ENCODE results near the gene SUPT20HL2.
"Not testable (repeated sequence)": the region's sequence is repeated elsewhere in the genome, so short reads cannot be mapped to it uniquely, and the experiment has no call there.

Gene SUPT20HL2

DNA sequence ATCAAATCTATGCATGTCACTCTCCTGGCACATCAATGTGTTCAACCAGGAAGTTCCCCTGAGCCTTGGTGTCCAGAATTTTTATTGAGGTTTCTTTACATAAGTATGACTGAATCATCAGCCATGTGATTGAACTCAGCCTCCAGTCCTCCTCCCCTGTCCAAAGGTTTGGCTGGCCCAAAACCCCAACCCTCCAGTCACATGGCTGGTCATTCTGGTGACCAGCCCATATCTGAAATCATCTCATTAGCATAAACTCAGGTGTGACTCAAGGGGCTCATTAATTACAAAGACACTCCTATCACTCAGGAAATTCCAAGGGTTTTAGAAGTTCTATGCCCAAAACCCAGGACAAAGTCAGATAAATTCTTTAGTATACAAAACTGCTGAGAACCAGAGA, 20.6 kb upstream of the SUPT20HL2 start:
- Histone ChIP-seq H3K4me1 (ENCODE audit: control insufficient read depth, insufficient read depth, low read length) (no peaks in the 10 kb centered on the region), H3K27me3 (ENCODE audit: control insufficient read depth, insufficient read depth, low read length) (no peaks in the 10 kb centered on the region), H3K4me3 (ENCODE audit: low read depth, low read length) (no peak overlapping the region), H3K36me3 (ENCODE audit: control insufficient read depth, insufficient read depth, low read length) (no peaks in the 10 kb centered on the region), H3K9me3 (ENCODE audit: control insufficient read depth, insufficient read depth, low read length) (no peaks in the 10 kb centered on the region), H3K9ac (ENCODE audit: low read depth, low read length) (no peak overlapping the region)

DNA sequence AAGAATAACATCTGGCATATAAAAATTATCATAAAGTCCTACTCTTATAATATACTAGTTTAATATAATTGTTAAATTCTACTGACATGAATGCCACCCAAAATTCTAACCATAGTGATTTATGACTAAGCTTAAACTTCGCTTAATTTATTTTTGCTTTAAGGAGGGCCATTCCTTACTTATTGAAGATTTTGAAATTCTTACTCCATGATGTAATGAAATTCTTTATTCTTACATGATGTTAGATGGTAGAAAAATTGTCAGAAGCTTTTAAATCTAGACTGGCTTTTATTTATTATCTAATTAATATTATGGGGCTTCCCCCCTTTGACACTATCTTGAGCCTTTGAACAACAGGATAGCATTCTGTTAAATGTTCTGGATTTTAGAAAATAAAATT, 19.5 kb upstream of the SUPT20HL2 start:
- no peaks in the 10 kb centered on the region for H3K27me3 ChIP-seq (ENCODE audit: control insufficient read depth, insufficient read depth, low read length)
- no peak overlapping the region for H3K4me3 ChIP-seq (ENCODE audit: low read depth, low read length)
- H3K4me1 ChIP-seq (ENCODE audit: control insufficient read depth, insufficient read depth, low read length): no peaks in the 10 kb centered on the region
- H3K9me3 ChIP-seq (ENCODE audit: control insufficient read depth, insufficient read depth, low read length): no peaks in the 10 kb centered on the region
- no peaks in the 10 kb centered on the region for H3K36me3 ChIP-seq (ENCODE audit: control insufficient read depth, insufficient read depth, low read length)
- no peak overlapping the region for H3K9ac ChIP-seq (ENCODE audit: low read depth, low read length)

DNA sequence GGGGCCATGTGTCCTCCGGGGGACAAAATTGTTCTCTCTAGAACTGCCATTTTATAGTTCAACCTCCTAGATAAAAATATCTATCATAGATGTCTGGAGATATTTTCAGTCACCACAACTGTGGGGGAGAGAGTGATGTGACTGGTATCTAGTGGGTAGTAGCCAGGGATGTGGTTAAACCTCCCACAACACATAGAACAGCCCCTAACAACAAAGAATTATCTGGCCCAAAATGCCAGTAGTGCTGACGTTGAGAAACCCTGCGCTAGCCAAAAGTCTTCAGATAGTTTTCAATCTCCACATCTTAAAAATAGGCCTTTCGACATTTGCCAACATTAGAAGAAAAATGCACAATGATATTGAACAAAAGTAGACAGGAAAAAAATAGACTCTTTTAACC, 19.0 kb upstream of the SUPT20HL2 start:
- H3K9me3 ChIP-seq (ENCODE audit: control insufficient read depth, insufficient read depth, low read length): no peaks in the 10 kb centered on the region
- H3K36me3 ChIP-seq (ENCODE audit: control insufficient read depth, insufficient read depth, low read length): no peaks in the 10 kb centered on the region
- H3K9ac ChIP-seq (ENCODE audit: low read depth, low read length): no peak overlapping the region
- no peaks in the 10 kb centered on the region for H3K27me3 ChIP-seq (ENCODE audit: control insufficient read depth, insufficient read depth, low read length)
- H3K4me3 ChIP-seq (ENCODE audit: low read depth, low read length): no peak overlapping the region
- H3K4me1 ChIP-seq (ENCODE audit: control insufficient read depth, insufficient read depth, low read length): no peaks in the 10 kb centered on the region

DNA sequence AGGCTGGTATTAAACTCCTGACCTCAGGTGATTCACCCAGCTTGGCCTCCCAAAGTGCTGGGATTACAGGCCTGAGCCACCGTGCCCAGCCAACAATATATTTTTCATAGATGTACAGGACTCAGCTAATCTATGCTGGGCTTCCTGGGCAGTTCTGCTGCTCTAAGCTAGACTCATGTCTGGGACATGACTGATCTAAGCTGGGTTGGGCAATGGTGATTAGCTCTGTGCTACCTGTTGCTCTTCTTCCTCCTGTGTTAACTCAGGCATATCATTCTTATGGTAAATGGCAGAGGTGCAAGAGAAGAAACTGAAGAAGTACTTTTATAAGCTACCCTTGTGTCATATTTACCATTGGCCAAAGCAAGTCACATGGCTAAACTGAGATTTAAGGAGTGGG, 11.4 kb upstream of the SUPT20HL2 start:
- H3K36me3 ChIP-seq (ENCODE audit: control insufficient read depth, insufficient read depth, low read length): no peaks in the 10 kb centered on the region
- no peak overlapping the region for H3K9ac ChIP-seq (ENCODE audit: low read depth, low read length)
- H3K27me3 ChIP-seq (ENCODE audit: control insufficient read depth, insufficient read depth, low read length): no peaks in the 10 kb centered on the region
- no peak overlapping the region for H3K4me3 ChIP-seq (ENCODE audit: low read depth, low read length)
- no peaks in the 10 kb centered on the region for H3K9me3 ChIP-seq (ENCODE audit: control insufficient read depth, insufficient read depth, low read length)
- H3K4me1 ChIP-seq (ENCODE audit: control insufficient read depth, insufficient read depth, low read length): no peaks in the 10 kb centered on the region

DNA sequence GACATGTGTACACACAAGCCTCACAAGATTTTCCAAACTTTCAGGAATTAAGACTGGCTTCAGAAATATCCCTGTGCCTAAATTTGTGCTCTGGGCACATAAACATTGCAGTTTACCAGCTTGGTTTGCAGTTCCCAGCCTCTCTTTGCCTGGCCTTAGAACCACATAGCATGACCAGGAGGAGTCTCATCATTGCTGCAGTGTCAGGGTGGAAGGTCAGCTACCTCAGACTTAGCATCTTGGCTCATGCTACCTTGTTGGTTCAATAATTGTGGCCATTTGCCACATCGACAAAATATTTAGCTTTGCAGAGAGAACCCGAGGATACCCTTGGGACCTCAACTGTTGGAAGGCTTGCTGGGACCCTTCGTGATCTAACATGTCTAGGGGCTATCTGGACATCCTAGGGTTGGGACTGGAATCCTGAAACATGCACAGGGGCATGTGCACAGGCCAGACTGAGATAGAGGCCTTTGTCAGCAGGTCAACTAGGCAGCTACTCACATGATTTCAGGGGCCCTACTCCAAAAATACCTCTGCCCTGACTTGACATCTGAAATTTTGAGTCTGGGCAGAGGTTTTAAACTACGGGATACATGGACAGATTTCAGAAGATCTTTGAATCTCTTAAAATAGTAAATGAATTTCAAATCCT, 8.0 kb upstream of the SUPT20HL2 start:
- no peaks in the 10 kb centered on the region for H3K27me3 ChIP-seq (ENCODE audit: control insufficient read depth, insufficient read depth, low read length)
- no peaks in the 10 kb centered on the region for H3K9me3 ChIP-seq (ENCODE audit: control insufficient read depth, insufficient read depth, low read length)
- H3K4me3 ChIP-seq (ENCODE audit: low read depth, low read length): no peak overlapping the region
- H3K4me1 ChIP-seq (ENCODE audit: control insufficient read depth, insufficient read depth, low read length): no peaks in the 10 kb centered on the region
- no peak overlapping the region for H3K9ac ChIP-seq (ENCODE audit: low read depth, low read length)
- no peaks in the 10 kb centered on the region for H3K36me3 ChIP-seq (ENCODE audit: control insufficient read depth, insufficient read depth, low read length)

DNA sequence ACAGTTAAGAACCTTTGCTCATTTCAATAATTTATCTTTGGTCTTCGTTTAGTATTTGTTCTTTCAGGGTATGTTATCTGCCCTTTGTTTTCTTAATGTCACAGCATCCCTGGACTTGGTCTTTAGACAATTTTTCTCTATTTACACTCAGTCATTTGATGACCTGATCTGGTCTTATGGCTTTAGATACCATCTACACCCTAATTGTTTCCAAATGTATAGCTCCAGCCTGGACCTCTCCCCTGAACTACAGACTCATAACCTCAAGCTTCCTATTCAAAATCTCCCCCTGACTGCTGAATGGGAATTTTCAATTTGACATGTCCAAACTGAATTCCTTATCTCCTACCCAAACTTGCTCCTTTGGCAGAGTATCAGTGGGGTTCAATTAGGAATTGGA, 3.7 kb upstream of the SUPT20HL2 start:
- H3K27me3 ChIP-seq (ENCODE audit: control insufficient read depth, insufficient read depth, low read length): no peaks in the 10 kb centered on the region
- no peaks in the 10 kb centered on the region for H3K9me3 ChIP-seq (ENCODE audit: control insufficient read depth, insufficient read depth, low read length)

DNA sequence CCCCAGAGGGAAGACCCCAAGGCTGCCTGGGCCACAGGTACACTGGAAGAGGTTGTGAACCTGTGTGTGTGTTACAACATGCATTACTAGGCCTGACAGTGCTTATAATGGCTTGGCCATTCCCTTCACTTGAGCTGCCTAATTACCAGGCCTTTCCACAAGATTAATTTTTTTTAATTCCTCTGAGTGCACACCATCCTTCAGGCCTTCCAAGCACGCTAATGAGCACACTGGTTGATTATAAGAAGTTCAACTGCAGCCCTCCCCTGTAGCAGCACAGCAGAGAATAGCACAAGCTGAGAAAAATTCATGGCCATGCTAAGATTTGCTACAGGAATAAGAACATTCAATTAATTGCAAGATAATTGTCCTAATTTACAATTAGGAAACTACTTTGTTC, 2.2 kb upstream of the SUPT20HL2 start:
- no peak overlapping the region for H3K4me3 ChIP-seq (ENCODE audit: low read depth, low read length)
- no peaks in the 10 kb centered on the region for H3K4me1 ChIP-seq (ENCODE audit: control insufficient read depth, insufficient read depth, low read length)
- no peaks in the 10 kb centered on the region for H3K36me3 ChIP-seq (ENCODE audit: control insufficient read depth, insufficient read depth, low read length)
- H3K9ac ChIP-seq (ENCODE audit: low read depth, low read length): no peak overlapping the region
- no peaks in the 10 kb centered on the region for H3K27me3 ChIP-seq (ENCODE audit: control insufficient read depth, insufficient read depth, low read length)
- no peaks in the 10 kb centered on the region for H3K9me3 ChIP-seq (ENCODE audit: control insufficient read depth, insufficient read depth, low read length)

More for the DNA sequence above, 3.7 kb upstream of the SUPT20HL2 start:
- no peak overlapping the region for H3K9ac ChIP-seq (ENCODE audit: low read depth, low read length)
- no peaks in the 10 kb centered on the region for H3K36me3 ChIP-seq (ENCODE audit: control insufficient read depth, insufficient read depth, low read length)
- H3K4me3 ChIP-seq (ENCODE audit: low read depth, low read length): no peak overlapping the region
- H3K4me1 ChIP-seq (ENCODE audit: control insufficient read depth, insufficient read depth, low read length): no peaks in the 10 kb centered on the region

DNA sequence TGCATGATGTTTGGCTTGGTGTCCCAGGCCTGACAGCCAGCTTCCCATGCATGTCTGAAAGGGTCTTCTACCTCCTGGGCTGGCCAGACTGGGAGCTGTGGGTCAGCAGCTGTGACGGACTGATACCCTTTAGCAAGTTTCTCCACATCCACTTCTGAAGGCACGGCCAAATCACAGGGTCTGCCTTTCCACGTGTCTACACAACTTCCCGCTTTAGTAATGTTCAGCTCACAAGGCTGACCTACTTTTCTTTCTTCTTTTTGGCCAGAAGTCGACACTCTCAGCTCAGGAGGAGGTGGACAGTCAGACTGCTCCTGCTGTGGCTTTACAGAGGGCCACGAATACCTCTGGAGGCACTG, 1.6 kb downstream of the SUPT20HL2 start:
- not testable (repeated sequence) for H3K9me3 ChIP-seq (ENCODE audit: control insufficient read depth, insufficient read depth, low read length); H3K4me1 ChIP-seq (ENCODE audit: control insufficient read depth, insufficient read depth, low read length); H3K4me3 ChIP-seq (ENCODE audit: low read depth, low read length); H3K36me3 ChIP-seq (ENCODE audit: control insufficient read depth, insufficient read depth, low read length); H3K27me3 ChIP-seq (ENCODE audit: control insufficient read depth, insufficient read depth, low read length); H3K9ac ChIP-seq (ENCODE audit: low read depth, low read length)

DNA sequence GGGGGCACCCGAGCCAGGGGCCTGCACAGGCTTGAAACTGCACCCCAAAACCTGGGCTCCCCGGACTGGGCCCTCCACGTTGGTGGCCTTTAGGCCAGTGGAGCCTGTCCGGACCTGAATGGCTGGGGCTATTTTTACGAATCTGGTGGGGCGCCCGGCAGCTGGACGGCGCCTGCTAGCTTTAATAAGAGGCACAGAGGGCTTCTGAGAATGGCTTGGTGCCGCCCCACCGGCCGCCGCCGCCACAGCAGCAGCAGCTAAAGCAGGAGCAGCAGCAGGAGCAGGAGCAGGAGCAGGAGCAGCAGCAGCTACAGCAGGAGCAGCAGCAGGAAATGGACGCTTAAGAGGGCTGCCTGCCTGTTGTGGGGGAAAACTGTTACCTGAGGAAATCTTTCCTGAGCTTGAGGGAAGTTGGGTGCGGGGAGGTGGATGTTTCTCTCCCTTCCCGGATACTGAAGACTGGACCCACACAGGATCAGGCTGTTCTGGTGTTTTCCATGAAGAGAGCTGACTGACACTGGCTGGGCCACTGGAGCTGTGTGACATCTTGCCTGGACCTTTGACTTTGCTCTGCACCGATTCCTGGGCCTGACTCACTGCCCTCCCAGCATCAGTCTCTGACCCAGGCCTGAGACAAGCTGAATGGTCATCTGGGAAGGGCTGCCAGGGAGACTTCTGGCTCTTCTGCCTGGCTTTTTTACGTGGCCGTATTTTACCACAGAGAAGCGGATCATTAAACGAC, 2.2 kb downstream of the SUPT20HL2 start:
- not testable (repeated sequence) for H3K9ac ChIP-seq (ENCODE audit: low read depth, low read length); H3K27me3 ChIP-seq (ENCODE audit: control insufficient read depth, insufficient read depth, low read length); H3K9me3 ChIP-seq (ENCODE audit: control insufficient read depth, insufficient read depth, low read length); H3K4me1 ChIP-seq (ENCODE audit: control insufficient read depth, insufficient read depth, low read length); H3K4me3 ChIP-seq (ENCODE audit: low read depth, low read length); H3K36me3 ChIP-seq (ENCODE audit: control insufficient read depth, insufficient read depth, low read length)

DNA sequence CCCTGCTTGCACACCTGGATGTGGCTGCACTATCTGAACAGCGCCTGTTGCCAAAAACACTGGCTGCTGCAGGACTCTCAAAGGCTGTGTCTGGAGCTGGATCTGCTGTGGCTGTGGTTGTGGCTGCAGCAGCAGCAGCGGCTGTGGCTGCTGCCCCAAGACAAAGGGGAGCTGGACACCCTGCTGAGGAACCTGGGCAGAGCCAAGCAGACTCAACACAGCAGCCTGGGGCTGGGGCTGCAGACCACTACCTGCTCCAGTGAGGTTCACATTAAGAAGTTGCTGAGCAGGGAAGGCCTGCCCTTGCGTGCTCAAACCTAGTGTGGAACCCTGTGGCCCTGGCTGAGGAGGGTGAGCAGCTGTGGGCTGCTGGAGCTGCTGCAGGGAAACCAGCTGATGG, 3.0 kb downstream of the SUPT20HL2 start:
- H3K4me3 ChIP-seq (ENCODE audit: low read depth, low read length); H3K9ac ChIP-seq (ENCODE audit: low read depth, low read length); H3K36me3 ChIP-seq (ENCODE audit: control insufficient read depth, insufficient read depth, low read length); H3K4me1 ChIP-seq (ENCODE audit: control insufficient read depth, insufficient read depth, low read length); H3K9me3 ChIP-seq (ENCODE audit: control insufficient read depth, insufficient read depth, low read length); H3K27me3 ChIP-seq (ENCODE audit: control insufficient read depth, insufficient read depth, low read length): not testable (repeated sequence)

DNA sequence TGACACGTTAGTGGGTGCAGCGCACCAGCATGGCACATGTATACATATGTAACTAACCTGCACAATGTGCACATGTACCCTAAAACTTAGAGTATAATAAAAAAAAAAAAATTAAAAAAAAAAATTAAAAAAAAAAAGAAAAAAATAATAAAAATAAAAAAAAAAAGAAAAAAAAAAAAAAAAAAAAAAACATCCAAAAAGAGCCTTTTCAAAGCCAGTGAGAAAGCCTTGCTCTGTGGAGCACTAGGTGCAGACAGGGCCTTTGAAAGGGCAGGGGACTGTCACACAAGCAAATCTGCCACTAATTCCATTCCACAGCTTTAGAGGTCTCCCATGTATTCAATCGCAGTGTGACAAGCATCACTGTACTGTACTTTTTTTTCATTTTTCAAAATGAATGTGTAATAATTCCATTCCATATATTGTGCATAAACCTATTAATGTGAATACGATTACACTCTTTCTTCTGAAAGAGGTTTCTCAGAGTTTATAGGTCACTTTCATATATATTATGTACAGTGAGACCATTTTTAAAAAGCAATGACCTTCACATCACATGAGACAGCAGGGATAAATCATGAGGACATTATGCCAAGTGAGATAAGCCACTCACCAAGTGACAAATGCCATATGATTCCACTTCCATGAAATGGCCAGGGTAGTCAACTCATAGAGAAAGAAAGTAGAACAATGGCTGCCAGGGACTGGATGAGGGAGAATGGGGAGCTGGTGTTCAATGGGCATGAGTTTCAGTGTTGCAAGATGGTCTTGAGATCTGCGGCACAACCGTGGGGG, 4.1 kb downstream of the SUPT20HL2 start:
- H3K36me3 ChIP-seq (ENCODE audit: control insufficient read depth, insufficient read depth, low read length); H3K27me3 ChIP-seq (ENCODE audit: control insufficient read depth, insufficient read depth, low read length): not testable (repeated sequence)

DNA sequence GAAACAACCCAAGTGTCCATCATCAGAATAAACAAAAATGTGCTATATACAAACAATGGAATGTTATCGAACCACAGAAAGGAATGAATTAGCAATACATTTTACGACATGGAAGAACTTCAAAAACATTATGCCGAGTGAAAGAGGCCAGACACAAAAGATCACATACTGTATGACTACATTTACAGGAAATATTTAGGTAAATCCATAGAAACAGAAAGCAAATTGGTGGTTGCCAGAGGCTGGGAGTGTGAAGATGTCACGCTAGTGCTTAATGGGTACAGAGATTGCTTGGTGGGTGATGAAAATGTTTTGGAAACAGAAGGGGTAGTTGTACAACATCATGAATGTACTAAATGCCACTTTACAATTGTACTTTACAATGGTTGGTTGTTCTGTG, 5.1 kb downstream of the SUPT20HL2 start:
- not testable (repeated sequence) for H3K27me3 ChIP-seq (ENCODE audit: control insufficient read depth, insufficient read depth, low read length); H3K36me3 ChIP-seq (ENCODE audit: control insufficient read depth, insufficient read depth, low read length); H3K9ac ChIP-seq (ENCODE audit: low read depth, low read length); H3K4me3 ChIP-seq (ENCODE audit: low read depth, low read length); H3K4me1 ChIP-seq (ENCODE audit: control insufficient read depth, insufficient read depth, low read length); H3K9me3 ChIP-seq (ENCODE audit: control insufficient read depth, insufficient read depth, low read length)

More for the DNA sequence above, 4.1 kb downstream of the SUPT20HL2 start:
- not testable (repeated sequence) for H3K4me3 ChIP-seq (ENCODE audit: low read depth, low read length); H3K4me1 ChIP-seq (ENCODE audit: control insufficient read depth, insufficient read depth, low read length); H3K9ac ChIP-seq (ENCODE audit: low read depth, low read length); H3K9me3 ChIP-seq (ENCODE audit: control insufficient read depth, insufficient read depth, low read length)

All from iPS-15b (cell line).